Measurements from ENCODE around the gene NLRP9.

GRCh38 chr19:55675661-55676354 lies 62.4 kb downstream of the NLRP9 start:
- TF ChIP-seq, protein P1, sequence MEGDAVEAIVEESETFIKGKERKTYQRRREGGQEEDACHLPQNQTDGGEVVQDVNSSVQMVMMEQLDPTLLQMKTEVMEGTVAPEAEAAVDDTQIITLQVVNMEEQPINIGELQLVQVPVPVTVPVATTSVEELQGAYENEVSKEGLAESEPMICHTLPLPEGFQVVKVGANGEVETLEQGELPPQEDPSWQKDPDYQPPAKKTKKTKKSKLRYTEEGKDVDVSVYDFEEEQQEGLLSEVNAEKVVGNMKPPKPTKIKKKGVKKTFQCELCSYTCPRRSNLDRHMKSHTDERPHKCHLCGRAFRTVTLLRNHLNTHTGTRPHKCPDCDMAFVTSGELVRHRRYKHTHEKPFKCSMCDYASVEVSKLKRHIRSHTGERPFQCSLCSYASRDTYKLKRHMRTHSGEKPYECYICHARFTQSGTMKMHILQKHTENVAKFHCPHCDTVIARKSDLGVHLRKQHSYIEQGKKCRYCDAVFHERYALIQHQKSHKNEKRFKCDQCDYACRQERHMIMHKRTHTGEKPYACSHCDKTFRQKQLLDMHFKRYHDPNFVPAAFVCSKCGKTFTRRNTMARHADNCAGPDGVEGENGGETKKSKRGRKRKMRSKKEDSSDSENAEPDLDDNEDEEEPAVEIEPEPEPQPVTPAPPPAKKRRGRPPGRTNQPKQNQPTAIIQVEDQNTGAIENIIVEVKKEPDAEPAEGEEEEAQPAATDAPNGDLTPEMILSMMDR (IDR thresholded peaks at IDR 0.05; ENCODE audit: insufficient read depth, low read length): no peak
- TF ChIP-seq REST (IDR thresholded peaks at IDR 0.05; ENCODE audit: insufficient replicate concordance, low read depth): no peak

Data from HL-60 (cell line).